Activated T-helper 1 cell treated with anti-CD3 and anti-CD28 coated beads, Interleukin-12 subunit alpha, Interleukin-12 subunit beta, Interleukin-2, Interleukin-4 antibody, amounts not matched to agents 30 ng/mL and 10 ng/mL and 1 ng/mL, durations not matched to agents 14 hours and 24 hours and 36 hours (primary cell): ENCODE results near the gene MRGPRX2. TPM values are rescaled to one million over a fixed set of nuclear protein-coding genes. Genes with fewer than 3 reads are reported as not detected.

ENCODE experiments used
- DNase-seq: peaks from one replicate; pipeline ENCODE4 v3.0.0; 2021; ENCODE audit warnings: low spot score
- H3K27ac Mint-ChIP-seq: one replicate; pipeline ENCODE4 v1.8.0; 2021; ENCODE audit warnings: mild to moderate bottlenecking, mixed read lengths
- H3K27me3 Mint-ChIP-seq: one replicate; pipeline ENCODE4 v1.8.0; 2022; ENCODE audit warnings: mild to moderate bottlenecking, moderate library complexity, mixed read lengths; ENCODE audit not compliant: insufficient read depth
- H3K36me3 Mint-ChIP-seq: one replicate; pipeline ENCODE4 v1.8.0; 2021; ENCODE audit warnings: low read depth, mixed read lengths
- H3K4me1 Mint-ChIP-seq: one replicate; pipeline ENCODE4 v1.8.0; 2021; ENCODE audit warnings: low read depth, mixed read lengths
- H3K4me3 Mint-ChIP-seq: one replicate; pipeline ENCODE4 v1.8.0; 2021; ENCODE audit warnings: mild to moderate bottlenecking, moderate library complexity, mixed read lengths
- H3K9me3 Mint-ChIP-seq: one replicate; pipeline ENCODE4 v1.8.0; 2021; ENCODE audit warnings: mixed read lengths
- intact Hi-C: fragments of 100-400 bp; cut with micrococcal nuclease; formaldehyde crosslinking; loops from one replicate; pipeline ENCODE4 v1.15.1; 2024
- total RNA-seq: library from RNA; stranded (reverse); gene quantifications from 2 replicates; pipeline ENCODE4 v1.2.3, GENCODE V29; 2022

Gene MRGPRX2
- total RNA-seq, 1 donor from 2014 or later = 0.13 TPM

- intact Hi-C loops = loop anchor here (1.0 to 10.0 kb wide), 6 partner anchors 46 to 671 kb away; partner anchors contain the start of gene ZDHHC13
- Mint-ChIP-seq H3K4me1 (peaks cover 6% of the 10 kb centered on the region), H3K27me3 (peaks cover 18% of the 10 kb centered on the region), H3K36me3 (no peaks in the 10 kb centered on the region), H3K4me3 (peak overlapping the region; percentile 48), H3K9me3 (peaks cover 6% of the 10 kb centered on the region), H3K27ac (no peak overlapping the region)
- DNase-seq = peak; percentile 32
Observed at GRCh38 chr11:19071255-19071654, 10.7 kb upstream of the MRGPRX2 start.

- H3K4me3 Mint-ChIP-seq = no peak overlapping the region
- intact Hi-C loops = no loop called here
- H3K4me1 Mint-ChIP-seq = peaks cover 23% of the 10 kb centered on the region
- no peaks in the 10 kb centered on the region for H3K36me3 Mint-ChIP-seq
- no peaks in the 10 kb centered on the region for H3K9me3 Mint-ChIP-seq
- peaks cover 27% of the 10 kb centered on the region for H3K27me3 Mint-ChIP-seq
- no peak for DNase-seq
- no peak overlapping the region for H3K27ac Mint-ChIP-seq
Observed at GRCh38 chr11:19059833-19060232, 684 bp downstream of the MRGPRX2 start.

GRCh38 chr11:19055905-19056304 is 4.6 kb downstream of the MRGPRX2 start:
- no peaks in the 10 kb centered on the region for H3K9me3 Mint-ChIP-seq
- H3K4me3 Mint-ChIP-seq = no peak overlapping the region
- peaks cover 18% of the 10 kb centered on the region for H3K4me1 Mint-ChIP-seq
- DNase-seq = no peak
- H3K27me3 Mint-ChIP-seq = peaks cover 11% of the 10 kb centered on the region
- intact Hi-C loops = no loop called here
- H3K36me3 Mint-ChIP-seq = no peaks in the 10 kb centered on the region
- no peak overlapping the region for H3K27ac Mint-ChIP-seq

GRCh38 chr11:19055016-19055415 is 5.5 kb downstream of the MRGPRX2 start:
- Mint-ChIP-seq H3K27ac (no peak overlapping the region), H3K27me3 (peaks cover 15% of the 10 kb centered on the region), H3K36me3 (no peaks in the 10 kb centered on the region), H3K4me1 (peaks cover 9% of the 10 kb centered on the region), H3K9me3 (no peaks in the 10 kb centered on the region), H3K4me3 (no peak overlapping the region)
- intact Hi-C loops = no loop called here
- no peak for DNase-seq

- DNase-seq = no peak
- no peaks in the 10 kb centered on the region for H3K4me1 Mint-ChIP-seq
- intact Hi-C loops = no loop called here
- H3K9me3 Mint-ChIP-seq = no peaks in the 10 kb centered on the region
- H3K27ac Mint-ChIP-seq = no peak overlapping the region
- H3K36me3 Mint-ChIP-seq = no peaks in the 10 kb centered on the region
- H3K27me3 Mint-ChIP-seq = peaks cover 12% of the 10 kb centered on the region
- H3K4me3 Mint-ChIP-seq = no peak overlapping the region
Observed at GRCh38 chr11:19053909-19054308, 6.6 kb downstream of the MRGPRX2 start.

GRCh38 chr11:19050281-19050680 is 10.2 kb downstream of the MRGPRX2 start:
- peaks cover 20% of the 10 kb centered on the region for H3K27me3 Mint-ChIP-seq
- no peak overlapping the region for H3K27ac Mint-ChIP-seq
- intact Hi-C loops = no loop called here
- no peak for DNase-seq
- no peaks in the 10 kb centered on the region for H3K36me3 Mint-ChIP-seq
- no peaks in the 10 kb centered on the region for H3K4me1 Mint-ChIP-seq
- H3K9me3 Mint-ChIP-seq = no peaks in the 10 kb centered on the region
- H3K4me3 Mint-ChIP-seq = no peak overlapping the region

GRCh38 chr11:19049351-19049750 is 11.2 kb downstream of the MRGPRX2 start:
- H3K4me1 Mint-ChIP-seq = no peaks in the 10 kb centered on the region
- peaks cover 20% of the 10 kb centered on the region for H3K27me3 Mint-ChIP-seq
- no peak overlapping the region for H3K27ac Mint-ChIP-seq
- no peaks in the 10 kb centered on the region for H3K36me3 Mint-ChIP-seq
- DNase-seq = no peak
- no peaks in the 10 kb centered on the region for H3K9me3 Mint-ChIP-seq
- no peak overlapping the region for H3K4me3 Mint-ChIP-seq
- intact Hi-C loops = no loop called here

GRCh38 chr11:19040051-19040450 is 20.5 kb downstream of the MRGPRX2 start:
- no peak for DNase-seq
- Mint-ChIP-seq H3K4me1 (no peaks in the 10 kb centered on the region), H3K4me3 (no peak overlapping the region), H3K36me3 (no peaks in the 10 kb centered on the region), H3K27me3 (peaks cover 3% of the 10 kb centered on the region), H3K9me3 (peaks cover 20% of the 10 kb centered on the region), H3K27ac (no peak overlapping the region)
- intact Hi-C loops = no loop called here

GRCh38 chr11:19039409-19039808 is 21.1 kb downstream of the MRGPRX2 start:
- no peak for DNase-seq
- Mint-ChIP-seq H3K4me3 (no peak overlapping the region), H3K27ac (no peak overlapping the region), H3K27me3 (peaks cover 3% of the 10 kb centered on the region), H3K36me3 (no peaks in the 10 kb centered on the region), H3K9me3 (peaks cover 20% of the 10 kb centered on the region), H3K4me1 (no peaks in the 10 kb centered on the region)
- intact Hi-C loops = no loop called here

GRCh38 chr11:19032990-19033389 is 27.5 kb downstream of the MRGPRX2 start:
- Mint-ChIP-seq H3K4me1 (peaks cover 7% of the 10 kb centered on the region), H3K4me3 (peak overlapping the region; percentile 28), H3K27me3 (peaks cover 8% of the 10 kb centered on the region), H3K36me3 (no peaks in the 10 kb centered on the region), H3K27ac (no peak overlapping the region), H3K9me3 (no peaks in the 10 kb centered on the region)
- intact Hi-C loops = no loop called here
- no peak for DNase-seq

- Mint-ChIP-seq H3K27ac (no peak overlapping the region), H3K4me1 (peaks cover 22% of the 10 kb centered on the region), H3K36me3 (no peaks in the 10 kb centered on the region), H3K9me3 (peaks cover 4% of the 10 kb centered on the region), H3K27me3 (peaks cover 2% of the 10 kb centered on the region), H3K4me3 (no peak overlapping the region)
- intact Hi-C loops = no loop called here
- DNase-seq = no peak
Observed at GRCh38 chr11:19027829-19028595, 32.5 kb downstream of the MRGPRX2 start.

- peak overlapping the region; percentile 50 for H3K27ac Mint-ChIP-seq
- no peaks in the 10 kb centered on the region for H3K36me3 Mint-ChIP-seq
- no peak for DNase-seq
- intact Hi-C loops = no loop called here
- H3K4me3 Mint-ChIP-seq = no peak overlapping the region
- H3K4me1 Mint-ChIP-seq = peaks cover 22% of the 10 kb centered on the region
- peaks cover 2% of the 10 kb centered on the region for H3K27me3 Mint-ChIP-seq
- H3K9me3 Mint-ChIP-seq = peaks cover 4% of the 10 kb centered on the region
Observed at GRCh38 chr11:19026862-19027261, 33.7 kb downstream of the MRGPRX2 start.

GRCh38 chr11:19025481-19026406 is 34.8 kb downstream of the MRGPRX2 start:
- DNase-seq = no peak
- Mint-ChIP-seq H3K4me3 (no peak overlapping the region), H3K4me1 (peaks cover 22% of the 10 kb centered on the region), H3K9me3 (peaks cover 4% of the 10 kb centered on the region), H3K27me3 (peaks cover 2% of the 10 kb centered on the region), H3K27ac (no peak overlapping the region), H3K36me3 (no peaks in the 10 kb centered on the region)
- intact Hi-C loops = no loop called here
